ENCODE data around the gene NT5C1B. TPM values are rescaled to one million over a fixed set of nuclear protein-coding genes. Genes with fewer than 3 reads are reported as not detected.

NT5C1B gene
- total RNA-seq, 1 donor from 2014 or later: not detected

GRCh38 chr2:18540872-18541271 is 48.5 kb downstream of the NT5C1B start:
- no peak overlapping the region for H3K27ac Mint-ChIP-seq (ENCODE audit: unreplicated experiment)
- peaks cover 5% of the 10 kb centered on the region for H3K9me3 Mint-ChIP-seq (ENCODE audit: unreplicated experiment)

GRCh38 chr2:18536697-18537096 is 52.7 kb downstream of the NT5C1B start:
- no peak overlapping the region for H3K4me3 Mint-ChIP-seq (ENCODE audit: unreplicated experiment)
- TF ChIP-seq CTCF (IDR thresholded peaks at IDR 0.05): no peak
- peaks cover 5% of the 10 kb centered on the region for H3K9me3 Mint-ChIP-seq (ENCODE audit: unreplicated experiment)
- peaks cover 11% of the 10 kb centered on the region for H3K4me1 Mint-ChIP-seq (ENCODE audit: unreplicated experiment)
- no peak overlapping the region for H3K27ac Mint-ChIP-seq (ENCODE audit: unreplicated experiment)
- H3K27me3 Mint-ChIP-seq (ENCODE audit: unreplicated experiment): no peaks in the 10 kb centered on the region
- no peaks in the 10 kb centered on the region for H3K36me3 Mint-ChIP-seq (ENCODE audit: unreplicated experiment)
- DNase-seq (ENCODE audit: extremely low spot score, unreplicated experiment): no peak

More at GRCh38 chr2:18540872-18541271, 48.5 kb downstream of the NT5C1B start:
- Mint-ChIP-seq H3K4me3 (ENCODE audit: unreplicated experiment) (no peak overlapping the region), H3K36me3 (ENCODE audit: unreplicated experiment) (no peaks in the 10 kb centered on the region), H3K27me3 (ENCODE audit: unreplicated experiment) (no peaks in the 10 kb centered on the region), H3K4me1 (ENCODE audit: unreplicated experiment) (peaks cover 8% of the 10 kb centered on the region)
- TF ChIP-seq CTCF (IDR thresholded peaks at IDR 0.05): no peak
- DNase-seq (ENCODE audit: extremely low spot score, unreplicated experiment): no peak

- no peak for DNase-seq (ENCODE audit: extremely low spot score, unreplicated experiment)
- H3K9me3 Mint-ChIP-seq (ENCODE audit: unreplicated experiment): peaks cover 4% of the 10 kb centered on the region
- H3K4me1 Mint-ChIP-seq (ENCODE audit: unreplicated experiment): peaks cover 11% of the 10 kb centered on the region
- peak overlapping the region; percentile 29 for H3K27ac Mint-ChIP-seq (ENCODE audit: unreplicated experiment)
- H3K27me3 Mint-ChIP-seq (ENCODE audit: unreplicated experiment): no peaks in the 10 kb centered on the region
- TF ChIP-seq CTCF (IDR thresholded peaks at IDR 0.05): no peak
- no peak overlapping the region for H3K4me3 Mint-ChIP-seq (ENCODE audit: unreplicated experiment)
- no peaks in the 10 kb centered on the region for H3K36me3 Mint-ChIP-seq (ENCODE audit: unreplicated experiment)
These were observed 53.3 kb downstream of the NT5C1B start for GRCh38 chr2:18536100-18536499.

- no peak overlapping the region for H3K4me3 Mint-ChIP-seq (ENCODE audit: unreplicated experiment)
- H3K27me3 Mint-ChIP-seq (ENCODE audit: unreplicated experiment): no peaks in the 10 kb centered on the region
- no peak for TF ChIP-seq CTCF (IDR thresholded peaks at IDR 0.05)
- H3K36me3 Mint-ChIP-seq (ENCODE audit: unreplicated experiment): no peaks in the 10 kb centered on the region
- no peak for DNase-seq (ENCODE audit: extremely low spot score, unreplicated experiment)
- H3K9me3 Mint-ChIP-seq (ENCODE audit: unreplicated experiment): no peaks in the 10 kb centered on the region
- H3K27ac Mint-ChIP-seq (ENCODE audit: unreplicated experiment): no peak overlapping the region
- peaks cover 7% of the 10 kb centered on the region for H3K4me1 Mint-ChIP-seq (ENCODE audit: unreplicated experiment)
These were observed 58.2 kb downstream of the NT5C1B start for GRCh38 chr2:18531194-18531593.

GRCh38 chr2:18527822-18528221 is 61.5 kb downstream of the NT5C1B start:
- no peak for DNase-seq (ENCODE audit: extremely low spot score, unreplicated experiment)
- no peak overlapping the region for H3K4me3 Mint-ChIP-seq (ENCODE audit: unreplicated experiment)
- no peak overlapping the region for H3K27ac Mint-ChIP-seq (ENCODE audit: unreplicated experiment)
- no peaks in the 10 kb centered on the region for H3K36me3 Mint-ChIP-seq (ENCODE audit: unreplicated experiment)
- H3K27me3 Mint-ChIP-seq (ENCODE audit: unreplicated experiment): no peaks in the 10 kb centered on the region
- TF ChIP-seq CTCF (IDR thresholded peaks at IDR 0.05): no peak
- H3K4me1 Mint-ChIP-seq (ENCODE audit: unreplicated experiment): no peaks in the 10 kb centered on the region
- no peaks in the 10 kb centered on the region for H3K9me3 Mint-ChIP-seq (ENCODE audit: unreplicated experiment)
